Putamen (tissue), 1 donor: ENCODE results near the gene ITGAL.
A peak's percentile ranks its signal among the peaks of the same experiment; 100 is the strongest.
"Not testable (repeated sequence)": the region's sequence is repeated elsewhere in the genome, so short reads cannot be mapped to it uniquely, and the experiment has no call there.

Experiments
- DNase-seq: peaks from one replicate; pipeline ENCODE4 v3.0.0-alpha.2; 2016; ENCODE audit warnings: low spot score

Gene ITGAL

DNA sequence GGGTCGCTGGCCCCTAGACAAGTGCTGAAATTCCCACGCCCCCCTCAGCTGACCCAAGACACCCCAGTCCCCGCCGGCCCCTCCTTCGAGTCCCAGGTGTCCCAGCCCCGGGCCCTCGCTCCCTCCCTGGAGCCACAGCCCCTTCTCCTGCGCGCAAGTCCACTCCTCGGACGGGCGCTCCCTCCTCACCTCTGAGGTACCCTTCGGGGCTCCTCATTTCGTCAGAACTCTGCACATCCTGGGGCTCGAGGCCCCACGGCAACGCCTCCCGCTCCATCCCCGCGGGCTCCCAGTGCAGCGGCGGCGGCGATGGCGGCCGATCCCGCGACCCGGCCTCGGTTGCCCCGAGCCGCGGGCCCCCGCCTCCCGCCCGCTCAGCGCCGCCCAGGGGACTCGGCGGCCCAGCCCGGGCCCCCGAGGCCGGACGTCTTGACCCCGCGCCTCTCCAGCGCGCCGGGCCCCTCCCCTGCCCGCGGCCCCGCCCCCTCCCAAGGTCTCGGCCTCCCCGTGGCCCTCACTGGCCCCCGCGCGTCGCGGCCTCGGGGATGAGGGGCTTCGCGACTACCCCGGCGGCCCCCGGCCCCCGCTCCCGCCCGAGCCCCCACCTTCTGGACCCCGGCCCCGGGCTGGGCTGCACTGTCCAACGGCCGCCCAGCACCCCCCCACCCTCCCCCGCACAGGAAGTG lies 53.7 kb downstream of the ITGAL start, which contains the start of gene ZNF768:
Gene ZNF768 (minus strand): TSS at position 430 of the 686 bp plus-strand sequence. CDS start 153 bp downstream, at position 277.
- DNase-seq: no peak

DNA sequence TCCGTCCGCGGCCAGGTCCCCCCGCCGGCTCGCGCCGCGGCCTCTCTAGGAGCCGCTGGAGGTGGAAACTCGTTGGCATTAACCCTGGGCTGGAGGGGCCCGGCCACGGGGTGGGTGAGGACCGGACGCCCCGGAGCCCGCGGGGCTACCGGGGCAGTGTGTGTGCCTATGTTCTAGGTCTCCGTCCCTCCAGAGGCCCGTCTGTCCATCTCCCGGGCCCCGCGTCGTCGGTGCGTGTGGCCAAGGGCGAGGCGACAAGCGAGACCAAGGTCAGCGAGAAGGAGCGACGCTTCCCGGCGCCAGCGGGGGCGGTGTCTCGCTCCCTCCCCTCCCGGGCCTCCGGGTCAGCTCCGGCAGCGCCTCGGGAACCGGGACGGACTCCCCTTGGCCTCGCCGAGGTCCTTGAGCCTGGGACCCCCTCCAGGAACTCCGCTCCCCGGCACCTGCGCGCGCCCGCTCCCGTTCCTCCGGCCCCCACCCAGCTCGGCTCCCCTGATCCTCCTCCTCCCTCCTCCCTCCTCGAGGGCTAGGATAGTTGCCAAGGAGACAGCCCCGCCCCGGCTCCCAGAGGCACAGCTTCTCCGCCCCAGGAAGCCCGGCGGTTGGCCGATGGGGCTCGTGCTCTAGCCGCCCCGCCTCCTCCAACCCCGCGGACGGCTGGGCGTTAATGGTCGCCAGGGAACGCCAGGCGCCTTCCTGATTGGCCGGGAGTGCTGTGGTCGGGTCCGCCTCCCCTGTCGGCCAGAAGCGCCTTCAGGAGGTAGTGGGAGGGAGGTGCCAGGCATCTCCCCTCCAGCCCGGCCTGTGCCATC lies 54.5 kb downstream of the ITGAL start:
- DNase-seq: peak; percentile 98

DNA sequence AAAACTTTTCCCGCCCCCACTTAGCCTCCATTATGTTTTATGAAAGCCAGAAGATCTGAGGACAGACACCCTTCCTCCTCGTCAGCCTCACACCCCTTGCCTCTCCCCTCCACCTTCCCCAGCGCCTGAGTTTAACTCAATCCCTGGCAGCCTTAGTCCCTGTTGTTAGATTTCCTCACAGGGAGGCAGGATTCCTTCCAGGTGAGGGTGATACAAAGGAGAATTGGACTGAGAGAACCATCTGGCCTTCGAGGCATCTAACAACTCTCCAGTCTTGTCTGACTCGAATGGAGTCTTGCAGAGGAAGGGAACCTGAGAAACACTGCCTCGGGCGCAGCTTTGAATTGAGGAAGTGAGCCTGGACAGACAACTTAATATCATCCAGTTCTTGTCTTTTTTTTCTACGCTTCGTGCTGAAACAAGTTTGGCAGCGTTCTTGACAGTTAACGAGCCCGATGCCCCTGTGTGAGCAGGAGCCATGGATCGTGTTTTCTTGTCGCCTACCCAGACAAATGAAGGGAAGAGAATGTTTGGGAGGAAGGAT lies 55.2 kb downstream of the ITGAL start:
- no peak for DNase-seq

GRCh38 chr16:30528799-30529457 lies 56.4 kb downstream of the ITGAL start:
- no peak for DNase-seq

GRCh38 chr16:30530163-30531037 lies 57.9 kb downstream of the ITGAL start:
- no peak for DNase-seq

- DNase-seq: no peak
Measured at GRCh38 chr16:30532285-30533145, 60.0 kb downstream of the ITGAL start.

GRCh38 chr16:30533146-30533522 lies 60.6 kb downstream of the ITGAL start:
- no peak for DNase-seq

- no peak for DNase-seq
Measured at GRCh38 chr16:30533748-30534367, 61.3 kb downstream of the ITGAL start.

GRCh38 chr16:30534368-30535105 lies 62.0 kb downstream of the ITGAL start, which contains the start of gene ZNF747:
Gene ZNF747, minus strand, starts transcription at chr16:30534858. Its CDS starts 179 bp downstream, at chr16:30534679.
- DNase-seq: peak; percentile 94

DNA sequence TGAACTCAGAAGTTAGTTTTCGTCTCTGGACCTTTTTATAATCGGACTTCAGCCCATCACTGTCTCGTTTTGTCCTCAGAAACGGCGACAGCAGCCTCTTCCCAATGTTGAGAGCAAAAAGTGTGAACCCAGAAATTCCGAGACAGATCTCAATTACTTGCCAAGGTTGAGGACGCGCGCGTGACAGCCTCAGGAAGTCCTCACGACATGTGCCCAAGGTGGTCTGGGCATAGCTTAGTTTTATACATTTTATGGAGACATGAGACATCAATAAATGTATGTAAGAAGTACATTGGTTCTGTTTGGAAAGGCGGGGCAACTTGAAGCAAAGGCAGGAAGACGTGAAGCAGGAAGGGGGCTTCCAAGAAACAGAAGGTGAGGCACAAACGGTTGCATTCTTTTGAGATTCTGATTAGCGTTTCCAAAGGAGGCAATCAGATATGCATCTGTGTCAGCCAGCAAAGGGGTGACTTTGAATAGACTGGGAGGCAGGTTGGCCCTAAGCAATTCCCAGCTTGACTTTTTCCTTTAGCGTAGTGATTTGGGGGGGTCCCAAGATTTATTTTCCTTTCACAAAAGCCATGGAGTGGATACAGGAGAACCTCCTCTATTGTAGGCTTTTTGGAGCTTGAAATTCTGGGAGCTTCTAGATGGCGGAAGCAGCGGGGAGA lies 62.7 kb downstream of the ITGAL start:
- no peak for DNase-seq

- DNase-seq: no peak
Measured at GRCh38 chr16:30535777-30536190, 63.2 kb downstream of the ITGAL start.

- DNase-seq: not testable (repeated sequence)
Measured at GRCh38 chr16:30536391-30537024, 64.0 kb downstream of the ITGAL start.

GRCh38 chr16:30539000-30539964 lies 66.7 kb downstream of the ITGAL start:
- DNase-seq: no peak

GRCh38 chr16:30539986-30540526 lies 67.5 kb downstream of the ITGAL start:
- DNase-seq: not testable (repeated sequence)

GRCh38 chr16:30540916-30541464 lies 68.4 kb downstream of the ITGAL start:
- DNase-seq: not testable (repeated sequence)
